AG09309 (cell line): ENCODE measurements around the gene PTCSC3.
"Not testable (repeated sequence)": the region's sequence is repeated elsewhere in the genome, so short reads cannot be mapped to it uniquely, and the experiment has no call there.

ENCODE experiments used
- DNase-seq: peaks from one replicate; pipeline ENCODE4 v3.0.0-alpha.2; 2010; ENCODE audit warnings: low read depth
- H3K4me3 ChIP-seq: 2 replicates; pipeline ENCODE4 v1.5.1; 2011; ENCODE audit warnings: mild to moderate bottlenecking, low read depth, low read length, moderate library complexity; ENCODE audit not compliant: control insufficient read depth
- TF ChIP-seq, protein P1 (sequence below): IDR thresholded peaks from 2 replicates; pipeline ENCODE4 v1.5.1; 2011; ENCODE audit warnings: mild to moderate bottlenecking, low read depth, low read length, inconsistent platforms; ENCODE audit not compliant: insufficient read depth, control insufficient read depth; ENCODE audit errors: missing control alignments

Gene PTCSC3

GRCh38 chr14:36130186-36130585 lies 46.3 kb downstream of the PTCSC3 start:
- TF ChIP-seq, protein P1, sequence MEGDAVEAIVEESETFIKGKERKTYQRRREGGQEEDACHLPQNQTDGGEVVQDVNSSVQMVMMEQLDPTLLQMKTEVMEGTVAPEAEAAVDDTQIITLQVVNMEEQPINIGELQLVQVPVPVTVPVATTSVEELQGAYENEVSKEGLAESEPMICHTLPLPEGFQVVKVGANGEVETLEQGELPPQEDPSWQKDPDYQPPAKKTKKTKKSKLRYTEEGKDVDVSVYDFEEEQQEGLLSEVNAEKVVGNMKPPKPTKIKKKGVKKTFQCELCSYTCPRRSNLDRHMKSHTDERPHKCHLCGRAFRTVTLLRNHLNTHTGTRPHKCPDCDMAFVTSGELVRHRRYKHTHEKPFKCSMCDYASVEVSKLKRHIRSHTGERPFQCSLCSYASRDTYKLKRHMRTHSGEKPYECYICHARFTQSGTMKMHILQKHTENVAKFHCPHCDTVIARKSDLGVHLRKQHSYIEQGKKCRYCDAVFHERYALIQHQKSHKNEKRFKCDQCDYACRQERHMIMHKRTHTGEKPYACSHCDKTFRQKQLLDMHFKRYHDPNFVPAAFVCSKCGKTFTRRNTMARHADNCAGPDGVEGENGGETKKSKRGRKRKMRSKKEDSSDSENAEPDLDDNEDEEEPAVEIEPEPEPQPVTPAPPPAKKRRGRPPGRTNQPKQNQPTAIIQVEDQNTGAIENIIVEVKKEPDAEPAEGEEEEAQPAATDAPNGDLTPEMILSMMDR: no peak
- no peak for DNase-seq
- H3K4me3 ChIP-seq: no peak overlapping the region

GRCh38 chr14:36129181-36129580 lies 47.3 kb downstream of the PTCSC3 start:
- TF ChIP-seq, protein P1: no peak
- no peak for DNase-seq

GRCh38 chr14:36113341-36113740 lies 63.2 kb downstream of the PTCSC3 start:
- H3K4me3 ChIP-seq: no peak overlapping the region
- TF ChIP-seq, protein P1: no peak
- DNase-seq: no peak

More at GRCh38 chr14:36129181-36129580, 47.3 kb downstream of the PTCSC3 start:
- no peak overlapping the region for H3K4me3 ChIP-seq

DNA sequence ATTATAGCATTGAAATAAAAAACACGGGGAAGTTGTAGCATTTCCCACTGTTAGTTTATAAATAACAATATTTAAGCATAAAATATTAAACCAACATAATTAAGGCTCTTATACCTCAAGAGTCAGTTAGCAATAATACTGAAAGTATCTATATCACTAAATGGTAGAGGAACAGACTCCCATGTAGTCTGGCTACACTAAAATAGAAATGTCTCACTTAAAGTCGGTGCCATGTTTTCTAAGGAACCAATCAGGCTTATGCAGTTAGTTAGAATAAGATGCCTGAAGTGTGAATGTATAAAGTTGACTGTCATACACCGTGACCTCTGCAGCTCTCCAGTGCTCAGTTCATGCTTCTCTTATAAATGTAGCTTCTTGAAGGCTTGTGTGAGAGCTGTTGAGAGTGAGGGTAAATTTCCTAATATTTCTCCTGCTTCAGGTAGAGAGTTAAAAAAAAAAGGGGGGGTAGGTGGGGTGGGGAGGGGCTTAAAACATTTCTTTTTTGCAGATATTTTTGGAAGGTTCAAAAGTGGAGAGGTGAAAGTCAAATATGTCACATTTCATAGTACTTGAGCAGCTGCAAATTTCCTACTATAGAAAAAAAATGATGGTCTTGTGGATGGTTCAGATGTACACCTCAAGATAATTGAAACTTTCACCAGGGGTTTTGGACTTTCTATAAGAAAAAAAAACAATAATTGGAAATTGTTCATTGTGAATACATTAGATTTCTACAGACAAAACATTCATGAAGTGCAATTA lies 64.5 kb downstream of the PTCSC3 start:
- H3K4me3 ChIP-seq: no peak overlapping the region
- TF ChIP-seq, protein P1: no peak
- no peak for DNase-seq

DNA sequence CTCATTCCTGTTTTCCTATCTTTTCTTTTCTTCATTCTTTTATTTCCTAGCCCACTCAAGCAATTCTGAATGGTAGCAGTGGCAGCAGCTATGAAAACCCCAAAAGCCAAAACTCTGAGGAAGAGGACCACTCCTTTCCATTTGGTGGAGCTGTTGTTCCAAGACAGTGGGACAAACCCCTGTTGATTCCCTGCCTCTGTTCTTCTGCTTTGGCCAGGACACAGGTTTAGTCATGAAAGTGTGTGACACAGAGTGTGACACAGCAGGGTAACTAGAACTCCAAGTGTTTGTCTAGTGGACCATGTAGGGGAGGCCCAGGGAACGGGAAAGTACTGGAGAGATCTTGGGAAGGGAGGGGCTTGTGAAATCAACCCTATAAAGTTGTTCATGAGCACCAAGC lies 71.1 kb downstream of the PTCSC3 start:
- no peak for DNase-seq
- TF ChIP-seq, protein P1: no peak
- H3K4me3 ChIP-seq: no peak overlapping the region

DNA sequence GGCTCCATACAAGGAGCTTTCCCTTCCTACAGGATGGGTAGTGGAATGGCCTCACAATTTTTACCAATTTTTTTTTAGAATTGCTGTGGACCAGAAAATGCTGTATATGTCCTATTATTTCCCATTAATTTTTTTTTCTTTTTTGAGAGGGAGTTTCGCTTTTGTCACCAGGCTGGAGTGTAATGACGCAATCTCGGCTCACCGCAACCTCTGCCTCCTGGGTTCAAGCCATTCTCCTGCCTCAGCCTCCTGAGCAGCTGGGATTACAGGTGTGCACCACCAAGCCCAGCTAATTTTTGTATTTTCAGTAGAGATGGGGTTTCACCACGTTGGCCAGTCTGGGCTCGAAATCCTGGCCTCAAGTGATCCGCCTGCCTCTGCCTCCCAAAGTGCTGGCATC lies 72.3 kb downstream of the PTCSC3 start:
- DNase-seq, H3K4me3 ChIP-seq: not testable (repeated sequence)

DNA sequence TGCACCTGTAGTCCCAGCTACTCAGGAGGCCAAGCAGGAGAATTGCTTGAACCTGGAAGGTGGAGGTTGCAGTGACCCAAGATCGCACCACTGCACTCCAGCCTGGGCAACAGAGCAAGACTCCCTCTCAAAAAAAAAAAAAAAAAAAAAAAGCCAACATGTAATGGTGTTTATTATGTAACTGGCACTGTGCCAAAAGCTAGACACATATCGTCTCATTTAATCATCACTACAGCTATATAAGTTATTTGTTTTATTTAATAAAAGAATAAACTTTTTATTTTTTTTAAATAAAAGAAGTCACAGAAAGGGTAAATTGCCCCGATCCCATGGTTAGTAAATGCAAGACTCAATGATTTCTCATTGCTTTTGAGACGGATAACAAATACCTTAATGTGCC lies 76.9 kb downstream of the PTCSC3 start:
- DNase-seq: no peak
- H3K4me3 ChIP-seq: no peak overlapping the region
- TF ChIP-seq, protein P1: no peak
